Activated CD8-positive, alpha-beta memory T cell treated with anti-CD3 and anti-CD28 coated beads for 1 hour (primary cell): ENCODE measurements around the gene CPED1.

Source experiments
- DNase-seq, 2 donors: peaks; one replicate each; pipeline ENCODE4 v3.0.0-alpha.2; 2020; ENCODE audit warnings: low read depth in 1 of 2; ENCODE audit errors: extremely low read depth in 1 of 2

CPED1 gene

GRCh38 chr7:121082400-121083101 lies 94.0 kb downstream of the CPED1 start:
- DNase-seq = no peak

- DNase-seq = no peak
These were observed 94.8 kb downstream of the CPED1 start for GRCh38 chr7:121083138-121083789.

GRCh38 chr7:121083790-121084251 lies 95.3 kb downstream of the CPED1 start:
- no peak for DNase-seq

DNA sequence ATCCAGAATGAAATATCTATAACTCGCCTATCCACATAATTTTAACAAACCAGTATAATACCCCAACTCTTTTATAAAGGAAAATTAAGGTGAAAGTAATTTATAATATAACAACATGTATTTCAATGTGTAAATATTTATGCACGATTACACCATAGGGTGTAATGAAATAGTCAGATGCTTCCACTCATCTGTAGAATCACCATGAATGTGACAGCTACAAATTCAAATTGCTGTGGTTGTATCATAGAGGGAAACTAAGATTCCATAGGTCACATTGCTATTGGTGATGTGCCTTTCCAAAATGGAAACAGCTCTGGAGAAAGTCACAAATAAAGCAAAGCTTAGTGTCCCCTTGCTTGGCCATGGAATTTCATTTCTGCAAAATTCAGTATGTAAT lies 95.7 kb downstream of the CPED1 start:
- DNase-seq = no peak

DNA sequence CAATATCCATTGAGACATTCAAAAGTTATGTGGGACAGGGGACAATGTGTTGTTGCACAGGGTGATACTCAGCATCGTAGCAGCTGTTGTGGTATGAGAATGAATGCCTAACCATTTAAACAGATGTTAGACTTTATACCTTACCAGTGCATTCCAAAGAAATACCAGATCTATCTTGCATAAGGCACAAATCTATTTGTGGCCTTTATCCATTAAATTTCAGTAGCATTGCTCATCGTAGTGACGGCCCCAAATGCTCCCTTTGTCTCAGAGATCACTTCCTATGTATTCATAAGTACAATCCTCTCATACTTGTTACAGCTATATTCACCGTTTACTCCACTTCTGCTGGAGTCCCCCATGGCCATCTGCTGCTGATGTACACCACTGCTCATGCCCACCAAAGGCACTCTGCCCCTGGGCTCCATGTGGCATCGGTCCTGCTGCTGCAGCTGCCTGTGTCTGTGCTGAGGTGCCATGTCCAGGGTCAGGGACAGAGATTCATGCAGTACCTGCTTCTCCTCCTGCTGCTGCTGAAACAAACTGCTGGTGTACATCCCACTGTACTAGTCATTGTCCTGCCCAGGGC lies 96.3 kb downstream of the CPED1 start:
- no peak for DNase-seq

GRCh38 chr7:121085922-121086321 lies 97.4 kb downstream of the CPED1 start:
- no peak for DNase-seq

DNA sequence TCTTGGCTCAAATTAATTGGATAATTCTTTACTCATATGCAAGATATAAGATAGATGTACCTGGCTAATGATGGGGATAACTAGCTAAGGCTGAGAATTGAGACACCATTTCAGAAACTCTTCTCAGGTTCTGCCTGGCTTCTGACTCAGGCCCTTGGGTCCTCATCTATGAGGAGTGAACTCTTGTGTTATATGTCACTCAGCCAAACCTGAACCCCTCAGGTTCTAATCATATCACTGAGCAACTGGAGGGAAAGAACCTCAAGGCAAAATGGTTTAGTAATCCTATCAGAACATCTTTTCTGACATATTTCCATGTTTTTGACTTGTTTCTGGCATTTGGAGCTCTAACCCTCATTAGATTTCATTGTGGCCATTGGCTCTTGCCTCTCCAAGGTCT lies 100.4 kb downstream of the CPED1 start:
- no peak for DNase-seq

GRCh38 chr7:121094829-121095228 lies 106.3 kb downstream of the CPED1 start:
- DNase-seq = no peak

DNA sequence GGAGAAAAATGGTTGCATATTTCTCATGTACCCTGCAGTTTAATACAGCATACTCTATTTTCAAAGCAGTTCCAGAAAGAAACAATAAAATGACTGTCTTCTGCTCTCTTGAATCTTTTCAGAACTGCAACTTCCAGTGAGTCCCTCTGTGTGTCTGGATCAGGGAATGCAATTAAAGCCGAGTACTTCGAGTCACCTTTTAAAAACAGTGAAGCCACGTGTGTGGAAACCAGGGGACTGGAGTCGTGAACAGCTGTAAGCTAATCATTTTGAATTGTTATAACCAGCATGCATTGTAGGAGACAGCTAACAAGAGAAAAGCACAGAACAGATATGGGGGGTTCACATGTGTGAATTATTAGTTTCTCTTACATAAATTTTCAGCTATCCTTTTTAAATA lies 109.1 kb downstream of the CPED1 start:
- DNase-seq = no peak

GRCh38 chr7:121099572-121099971 lies 111.1 kb downstream of the CPED1 start:
- DNase-seq = no peak

DNA sequence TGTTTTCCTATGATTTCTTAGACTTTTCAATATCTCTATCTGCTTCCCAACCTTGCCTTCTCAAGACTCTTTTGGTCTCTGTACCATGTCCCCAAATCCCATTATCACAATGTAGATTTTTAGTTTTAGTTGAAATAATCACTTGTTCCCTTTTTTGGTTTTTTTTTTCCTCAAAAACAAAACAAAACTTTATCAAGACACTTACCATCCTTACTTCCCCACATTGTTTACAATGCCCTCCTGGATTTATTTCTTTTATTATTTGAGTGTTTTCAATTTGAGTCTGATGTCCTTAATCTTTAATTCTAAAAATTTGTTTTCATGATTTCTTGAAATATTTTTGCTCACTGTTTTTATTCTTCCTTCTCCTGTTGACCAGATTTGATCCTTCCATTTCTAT lies 112.6 kb downstream of the CPED1 start:
- no peak for DNase-seq

GRCh38 chr7:121101621-121102020 lies 113.1 kb downstream of the CPED1 start:
- DNase-seq = no peak

- no peak for DNase-seq
These were observed 114.1 kb downstream of the CPED1 start for GRCh38 chr7:121102619-121103018.

- DNase-seq = no peak
These were observed 114.6 kb downstream of the CPED1 start for GRCh38 chr7:121103086-121103485.

- no peak for DNase-seq
These were observed 115.1 kb downstream of the CPED1 start for GRCh38 chr7:121103579-121103978.

DNA sequence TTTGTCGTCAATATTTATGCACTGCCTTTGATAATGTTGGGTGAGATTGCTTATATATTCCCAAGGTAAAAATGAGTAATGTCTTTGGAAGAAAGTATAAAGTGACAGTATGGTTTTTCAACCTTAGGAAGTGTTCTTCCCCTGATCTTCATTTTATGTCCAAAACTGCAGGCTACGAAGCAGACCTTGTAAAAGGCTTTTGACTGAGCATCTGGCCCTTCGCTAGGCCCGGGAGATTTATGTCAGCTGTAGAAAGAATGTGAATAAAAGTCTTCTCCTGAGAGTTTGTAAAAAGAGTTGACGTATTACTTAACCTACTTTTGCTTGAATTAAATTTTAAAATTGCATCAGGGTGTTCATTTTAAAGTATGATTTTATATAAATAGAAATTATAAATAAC lies 116.8 kb downstream of the CPED1 start:
- no peak for DNase-seq

DNA sequence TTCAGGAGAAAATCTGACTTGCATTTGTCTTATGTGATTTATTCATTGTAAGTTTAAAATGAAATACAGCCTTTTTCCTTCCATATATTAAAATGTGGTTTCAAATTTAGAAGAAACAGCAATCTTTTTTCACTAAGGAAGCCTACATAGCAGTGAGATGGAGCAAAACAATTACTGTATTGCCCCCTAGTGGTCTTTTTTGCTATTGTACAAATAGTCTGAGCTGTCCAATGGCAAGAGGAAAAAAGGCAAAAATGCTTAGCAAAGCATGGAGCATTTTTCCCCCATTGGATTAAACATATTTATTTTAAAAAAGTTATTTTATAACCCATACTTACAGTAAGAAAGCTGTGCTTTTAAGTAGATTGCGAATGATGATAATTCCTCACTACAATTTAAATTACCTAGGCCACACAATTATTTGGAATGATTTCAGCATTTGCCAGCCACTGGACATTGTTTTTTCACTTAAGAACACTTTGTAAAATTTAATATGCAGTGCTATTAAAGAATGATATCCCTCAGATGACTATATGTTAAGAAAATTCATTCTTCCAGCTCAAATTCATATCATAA lies 119.5 kb downstream of the CPED1 start:
- DNase-seq = no peak

DNA sequence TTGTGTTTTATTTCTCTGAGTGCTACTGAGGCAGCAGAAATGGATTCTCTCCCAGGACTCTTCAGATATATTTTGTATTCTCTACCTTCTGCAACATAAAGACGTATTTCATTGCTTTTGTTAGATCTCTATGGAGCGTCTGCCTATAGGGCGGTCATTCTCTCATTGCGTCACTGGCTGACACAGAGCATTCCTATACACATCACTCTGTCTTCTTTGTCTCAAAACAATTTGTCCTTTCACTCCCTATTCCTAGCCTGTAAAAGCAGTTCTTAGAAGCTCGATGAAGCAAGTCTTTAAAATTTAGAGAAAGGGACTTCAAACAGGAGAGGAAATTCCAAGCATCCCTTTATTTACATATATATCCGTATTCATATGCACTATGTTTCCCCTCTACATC lies 120.6 kb downstream of the CPED1 start:
- DNase-seq = no peak

DNA sequence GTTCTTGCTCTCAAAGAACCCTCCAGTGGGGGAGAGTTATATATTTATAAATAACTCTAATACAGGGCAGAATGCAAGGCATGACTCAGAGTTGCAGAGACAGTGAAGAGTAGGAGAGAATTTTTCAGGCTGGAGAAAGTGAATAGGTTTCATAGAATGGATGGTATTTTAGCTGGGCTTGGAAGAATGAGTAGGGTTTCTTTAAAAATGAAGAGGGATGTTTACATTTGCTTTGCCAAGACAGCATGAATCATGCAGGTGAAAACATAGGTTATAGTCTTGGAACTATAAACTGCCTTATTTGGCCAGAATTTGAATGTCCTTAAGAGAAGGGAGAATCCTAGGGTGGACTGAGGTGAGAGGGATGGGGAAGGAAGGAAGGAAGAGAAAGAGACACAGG lies 124.8 kb downstream of the CPED1 start:
- DNase-seq = no peak

DNA sequence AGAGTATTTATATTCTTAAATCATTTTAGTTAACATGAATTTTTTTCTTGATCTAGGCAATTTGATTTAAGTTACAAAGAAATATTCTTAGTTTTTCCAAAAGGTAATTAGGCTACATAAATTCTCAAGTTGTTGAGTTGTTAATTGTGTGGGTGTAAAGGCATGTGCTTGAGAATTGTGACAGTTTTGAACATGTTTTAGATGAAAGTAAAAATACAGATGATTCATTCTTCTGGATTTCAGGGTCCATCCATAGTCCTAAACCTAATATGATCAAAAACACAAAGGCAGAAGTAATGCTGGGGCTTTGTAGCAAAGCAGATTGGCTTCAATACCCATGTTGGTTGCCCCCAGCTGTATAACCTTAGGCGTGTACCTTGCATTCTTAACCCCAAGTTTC lies 127.9 kb downstream of the CPED1 start:
- no peak for DNase-seq

- no peak for DNase-seq
These were observed 130.5 kb downstream of the CPED1 start for GRCh38 chr7:121119047-121119446.

- no peak for DNase-seq
These were observed 134.5 kb downstream of the CPED1 start for GRCh38 chr7:121123032-121123431.
